Measurements from ENCODE around the gene FADS3.

DNA sequence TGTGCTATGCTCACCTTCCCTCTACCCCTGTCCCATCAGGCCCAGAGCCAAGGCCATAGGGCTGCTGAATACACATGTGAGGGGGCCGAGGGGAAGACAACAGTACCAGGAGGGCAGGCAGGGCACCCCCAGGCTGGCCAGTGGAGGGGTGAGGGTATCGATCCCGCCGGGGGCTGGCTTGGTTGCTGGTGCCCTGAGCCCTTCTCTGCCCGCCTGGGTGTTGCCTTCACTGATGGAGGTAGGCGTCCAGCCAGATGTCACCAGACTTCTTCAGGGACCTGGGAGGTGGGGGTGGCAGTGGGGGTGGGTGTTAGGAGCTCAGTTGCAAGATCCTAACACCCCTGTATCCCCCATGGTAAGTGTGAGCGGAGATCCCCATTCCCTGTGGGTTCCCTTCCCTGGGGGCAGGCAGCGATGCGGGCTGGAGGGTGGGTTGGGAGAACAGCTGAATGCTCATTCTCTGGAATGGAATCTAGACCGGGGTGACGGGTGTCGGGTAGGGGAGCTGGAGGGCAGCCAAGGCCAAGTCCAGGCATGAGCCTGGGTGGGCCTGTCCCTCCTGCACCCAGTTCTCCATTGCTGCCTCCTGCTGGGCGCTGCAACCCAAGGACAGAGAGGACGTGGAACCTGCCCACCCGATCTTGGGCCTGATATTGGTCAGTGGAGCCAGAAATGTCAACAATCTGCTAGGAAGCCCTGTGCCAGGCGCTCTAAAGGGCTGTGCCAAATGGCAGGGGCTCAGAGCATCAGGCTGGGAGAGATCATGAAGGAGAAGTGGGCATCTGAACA, 17.6 kb downstream of the FADS3 start:
- TF ChIP-seq, protein P1, sequence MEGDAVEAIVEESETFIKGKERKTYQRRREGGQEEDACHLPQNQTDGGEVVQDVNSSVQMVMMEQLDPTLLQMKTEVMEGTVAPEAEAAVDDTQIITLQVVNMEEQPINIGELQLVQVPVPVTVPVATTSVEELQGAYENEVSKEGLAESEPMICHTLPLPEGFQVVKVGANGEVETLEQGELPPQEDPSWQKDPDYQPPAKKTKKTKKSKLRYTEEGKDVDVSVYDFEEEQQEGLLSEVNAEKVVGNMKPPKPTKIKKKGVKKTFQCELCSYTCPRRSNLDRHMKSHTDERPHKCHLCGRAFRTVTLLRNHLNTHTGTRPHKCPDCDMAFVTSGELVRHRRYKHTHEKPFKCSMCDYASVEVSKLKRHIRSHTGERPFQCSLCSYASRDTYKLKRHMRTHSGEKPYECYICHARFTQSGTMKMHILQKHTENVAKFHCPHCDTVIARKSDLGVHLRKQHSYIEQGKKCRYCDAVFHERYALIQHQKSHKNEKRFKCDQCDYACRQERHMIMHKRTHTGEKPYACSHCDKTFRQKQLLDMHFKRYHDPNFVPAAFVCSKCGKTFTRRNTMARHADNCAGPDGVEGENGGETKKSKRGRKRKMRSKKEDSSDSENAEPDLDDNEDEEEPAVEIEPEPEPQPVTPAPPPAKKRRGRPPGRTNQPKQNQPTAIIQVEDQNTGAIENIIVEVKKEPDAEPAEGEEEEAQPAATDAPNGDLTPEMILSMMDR (IDR thresholded peaks at IDR 0.05): no peak
- TF ChIP-seq POLR2A (IDR thresholded peaks at IDR 0.05): no peak
